Neural cell (in vitro differentiated cells): ENCODE measurements around the gene RAPGEF3.

ENCODE experiments used
- CTCF ChIP-seq: fragments of 450-650 bp; IDR thresholded peaks from 2 replicates; pipeline ENCODE4 v1.5.1; 2014; ENCODE audit warnings: antibody characterized with exemption, mild to moderate bottlenecking, moderate library complexity; ENCODE audit not compliant: poor library complexity, severe bottlenecking
- EP300 ChIP-seq: fragments of 450-650 bp; conservative IDR thresholded peaks from 2 replicates; pipeline ENCODE4 v1.6.1; 2014; ENCODE audit warnings: antibody characterized with exemption, mild to moderate bottlenecking, moderate library complexity; ENCODE audit not compliant: poor library complexity, severe bottlenecking
- EZH2 ChIP-seq: fragments of 200-600, 300-800 bp; shearing (Covaris generic), sonication (generic); IDR thresholded peaks from 2 replicates; pipeline ENCODE4 v1.6.1; 2014; ENCODE audit warnings: antibody characterized with exemption, low read length, borderline replicate concordance, mild to moderate bottlenecking; ENCODE audit not compliant: insufficient read depth, poor library complexity, severe bottlenecking

DNA sequence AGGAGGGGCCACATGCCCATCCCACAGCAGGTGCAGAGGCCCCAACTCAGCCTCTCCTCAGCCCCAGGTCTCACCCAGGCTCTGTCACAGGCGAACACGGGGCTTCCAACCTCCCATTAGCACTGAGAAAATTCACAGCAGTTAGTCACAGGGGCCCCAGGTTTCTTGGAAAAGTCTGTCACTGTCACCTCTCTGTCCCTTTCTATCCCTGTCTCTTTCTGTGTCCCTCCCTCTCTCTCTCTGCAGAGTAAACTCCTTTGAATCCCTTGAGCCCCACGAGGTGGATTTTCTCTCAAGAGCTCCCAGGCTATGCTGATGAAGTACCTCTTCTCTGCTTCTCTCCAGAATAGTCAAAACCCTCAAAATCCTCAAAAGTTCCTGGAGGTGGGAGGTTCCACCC lies 19.4 kb downstream of the RAPGEF3 start:
- TF ChIP-seq EZH2 (no peak), CTCF (no peak), EP300 (no peak)
